ENCODE data around the gene BNIP5.
A peak's percentile ranks its signal among the peaks of the same experiment; 100 is the strongest.

The BNIP5 gene

GRCh38 chr6:36336779-36337241 is at the start of gene BNIP5:
Gene BNIP5, minus strand, starts transcription at chr6:36336888. Its CDS starts 6,198 bp downstream, at chr6:36330690.
- no peak for DNase-seq

GRCh38 chr6:36384095-36384494 is 47.4 kb upstream of the BNIP5 start:
- DNase-seq, result no peak

- DNase-seq, result no peak
Observed at GRCh38 chr6:36383606-36384005, 46.9 kb upstream of the BNIP5 start.

- DNase-seq, result no peak
Observed at GRCh38 chr6:36382976-36383375, 46.3 kb upstream of the BNIP5 start.

GRCh38 chr6:36381502-36382389 is 45.1 kb upstream of the BNIP5 start:
- DNase-seq, result no peak

- DNase-seq, result no peak
Observed at GRCh38 chr6:36380166-36380565, 43.5 kb upstream of the BNIP5 start.

GRCh38 chr6:36378936-36379335 is 42.2 kb upstream of the BNIP5 start:
- DNase-seq, result no peak

- DNase-seq, result no peak
Observed at GRCh38 chr6:36378243-36378920, 41.7 kb upstream of the BNIP5 start.

- no peak for DNase-seq
Observed at GRCh38 chr6:36377594-36377993, 40.9 kb upstream of the BNIP5 start.

- no peak for DNase-seq
Observed at GRCh38 chr6:36376742-36377141, 40.1 kb upstream of the BNIP5 start.

GRCh38 chr6:36376183-36376582 is 39.5 kb upstream of the BNIP5 start:
- DNase-seq, result no peak

- DNase-seq, result no peak
Observed at GRCh38 chr6:36375644-36376155, 39.0 kb upstream of the BNIP5 start.

- no peak for DNase-seq
Observed at GRCh38 chr6:36374972-36375371, 38.3 kb upstream of the BNIP5 start.

- no peak for DNase-seq
Observed at GRCh38 chr6:36374194-36374593, 37.5 kb upstream of the BNIP5 start.

- peak; percentile 32 for DNase-seq
Observed at GRCh38 chr6:36373368-36374019, 36.8 kb upstream of the BNIP5 start.

GRCh38 chr6:36372088-36372487 is 35.4 kb upstream of the BNIP5 start:
- DNase-seq, result no peak

GRCh38 chr6:36371211-36371610 is 34.5 kb upstream of the BNIP5 start:
- no peak for DNase-seq

- DNase-seq, result no peak
Observed at GRCh38 chr6:36370638-36371037, 34.0 kb upstream of the BNIP5 start.

GRCh38 chr6:36368921-36369865 is 32.5 kb upstream of the BNIP5 start:
- DNase-seq, result peak; percentile 74

- DNase-seq, result no peak
Observed at GRCh38 chr6:36368421-36368820, 31.7 kb upstream of the BNIP5 start.

- no peak for DNase-seq
Observed at GRCh38 chr6:36367743-36368142, 31.1 kb upstream of the BNIP5 start.

All from NCI-H510A (cell line).